Endothelial cell of umbilical vein (primary cell): ENCODE data around the gene PTPN2. TPM values are rescaled to one million over a fixed set of nuclear protein-coding genes. Genes with fewer than 3 reads are reported as not detected.

Experiments used
- BruUV-seq: library from RNA; stranded (reverse); fragments of 400-500 nt; replicated peaks from 2 replicates; lab custom pipeline; 2021; lab: Mats Ljungman, UMichigan
- CTCF ChIA-PET: fragments of 300-600, 350-600 bp; sonication (Branson Sonifier 250); formaldehyde crosslinking; loops from one replicate; lab custom pipeline; 2021; ENCODE audit warnings: antibody characterized with exemption, inconsistent platforms; lab: Charles Lee
- POLR2A ChIA-PET: fragments of 300-600, 350-600 bp; sonication (Branson Sonifier 250); formaldehyde crosslinking; loops from one replicate; lab custom pipeline; 2021; ENCODE audit warnings: antibody characterized with exemption, inconsistent platforms; lab: Charles Lee
- DNase-seq: peaks from one replicate; pipeline ENCODE4 v3.0.0-alpha.2; 2011; ENCODE audit warnings: low read depth, low spot score
- FAIRE-seq: peaks from 2 replicates; lab custom pipeline; 2011; peaks lifted over from hg19 to GRCh38; lab: Jason Lieb, UNC
- H2AFZ ChIP-seq: 2 replicates; pipeline ENCODE4 v1.6.0; 2012; ENCODE audit warnings: low read depth, low read length, control low read depth, inconsistent platforms
- H3K27ac ChIP-seq: 2 replicates; pipeline ENCODE4 v1.5.1; 2011; ENCODE audit warnings: low read depth, mild to moderate bottlenecking, control low read depth, low read length, moderate library complexity; ENCODE audit not compliant: insufficient read depth
- H3K27me3 ChIP-seq, 2 experiments: 2 replicates each; pipeline versions ENCODE4 v1.6.0 to v1.6.1; 2011; ENCODE audit warnings: low read length in 2 of 2, mixed read lengths in 1 of 2; ENCODE audit not compliant: control insufficient read depth in 2 of 2, insufficient read depth in 2 of 2
- H3K36me3 ChIP-seq, 2 experiments: 2 replicates in 1 of 2; 3 replicates in 1 of 2; pipeline ENCODE4 v1.5.1; 2011; ENCODE audit warnings: low read length in 2 of 2, mild to moderate bottlenecking in 1 of 2, moderate library complexity in 1 of 2; ENCODE audit not compliant: control insufficient read depth in 2 of 2, insufficient read depth in 2 of 2; ENCODE audit errors: extremely low read depth in 1 of 2
- H3K4me1 ChIP-seq: 3 replicates; pipeline ENCODE4 v1.5.1; 2011; ENCODE audit warnings: mild to moderate bottlenecking, low read length; ENCODE audit not compliant: control insufficient read depth, insufficient read depth; ENCODE audit errors: extremely low read depth
- H3K4me2 ChIP-seq: 2 replicates; pipeline ENCODE4 v1.6.1; 2011; ENCODE audit warnings: low read length, control low read depth, mixed read lengths; ENCODE audit not compliant: insufficient read depth
- H3K4me3 ChIP-seq, 3 experiments: fragments of 200-600 bp in 1 of 3; sonication (generic), shearing (Covaris generic) in 1 of 3; replicated peaks in 1 of 3; 2 replicates each; pipeline ENCODE4 v1.5.1; 2011 to 2016; ENCODE audit warnings: control low read depth in 3 of 3, low read length in 3 of 3, mild to moderate bottlenecking in 2 of 3, inconsistent platforms in 1 of 3, low read depth in 1 of 3, moderate library complexity in 1 of 3; ENCODE audit not compliant: insufficient read depth in 1 of 3
- H3K79me2 ChIP-seq: 2 replicates; pipeline ENCODE4 v1.6.0; 2012; ENCODE audit warnings: low read length, inconsistent platforms; ENCODE audit not compliant: control insufficient read depth, insufficient read depth
- H3K9ac ChIP-seq: replicated peaks from 2 replicates; pipeline ENCODE3; 2011; ENCODE audit warnings: low read length, control low read depth; ENCODE audit not compliant: insufficient read depth; ENCODE audit errors: extremely low read depth
- H3K9me1 ChIP-seq: replicated peaks from 3 replicates; pipeline ENCODE4 v1.6.0; 2011; ENCODE audit warnings: mild to moderate bottlenecking, low read length; ENCODE audit not compliant: control insufficient read depth, insufficient read depth; ENCODE audit errors: extremely low read depth
- H3K9me3 ChIP-seq: replicated peaks from 2 replicates; pipeline ENCODE4 v1.5.1; 2012; ENCODE audit warnings: low read length, inconsistent platforms; ENCODE audit not compliant: control insufficient read depth, insufficient read depth
- H4K20me1 ChIP-seq: replicated peaks from 2 replicates; pipeline ENCODE3; 2011; ENCODE audit warnings: mild to moderate bottlenecking, low read length; ENCODE audit not compliant: control insufficient read depth, insufficient read depth; ENCODE audit errors: extremely low read depth
- EZH2 ChIP-seq: IDR thresholded peaks from 2 replicates; pipeline ENCODE4 v1.6.1; 2012; ENCODE audit warnings: borderline replicate concordance, low read depth, mild to moderate bottlenecking, moderate library complexity, low read length, inconsistent platforms; ENCODE audit not compliant: severe bottlenecking
- FOS ChIP-seq: IDR thresholded peaks from 2 replicates; pipeline ENCODE4 v1.6.1; 2011; ENCODE audit warnings: mild to moderate bottlenecking, low read length, moderate library complexity, borderline replicate concordance; ENCODE audit not compliant: insufficient read depth
- GATA2 ChIP-seq: IDR thresholded peaks from 2 replicates; pipeline ENCODE4 v1.7.0; 2011; ENCODE audit warnings: low read depth, mild to moderate bottlenecking, moderate library complexity, mixed read lengths, low read length; ENCODE audit not compliant: insufficient read length, insufficient read depth
- JUN ChIP-seq: IDR thresholded peaks from 2 replicates; pipeline ENCODE4 v1.6.1; 2011; ENCODE audit warnings: borderline replicate concordance, low read depth; ENCODE audit not compliant: insufficient read length, insufficient read depth
- MYC ChIP-seq: IDR thresholded peaks from one replicate; pipeline ENCODE4 v1.6.1; 2011; ENCODE audit warnings: mild to moderate bottlenecking, low read depth, low read length
- POLR2A ChIP-seq: IDR thresholded peaks from 2 replicates; pipeline ENCODE4 v1.6.1; 2012; ENCODE audit warnings: low read depth, mild to moderate bottlenecking, control low read depth, low read length
- POLR2AphosphoS5 ChIP-seq: IDR thresholded peaks from 2 replicates; pipeline ENCODE4 v1.6.1; 2012; ENCODE audit warnings: low read depth, mild to moderate bottlenecking, control low read depth, low read length, moderate library complexity; ENCODE audit not compliant: insufficient read depth
- dilution Hi-C: fragments of 300-500 bp; cut with MboI; formaldehyde crosslinking; loops from one replicate; pipeline ENCODE4 v1.15.0; 2019; ENCODE audit warnings: low sequenced_read_pairs; ENCODE audit not compliant: extremely low pct_ligation_motif_present
- intact Hi-C: fragments of 100-400 bp; cut with micrococcal nuclease; formaldehyde crosslinking; loops from one replicate; pipeline ENCODE4 v1.10.0; 2022
- polyA plus RNA-seq, 4 experiments: library from polyadenylated mRNA; depleted of rRNA in 3 of 4; stranded (reverse) in 3 of 4; unstranded in 1 of 4; fragments of >200 nt; gene quantifications; 2 replicates each; pipeline versions ENCODE4 v1.2.1 to v1.2.3, GENCODE V29; 2011 to 2012; ENCODE audit warnings: missing spikeins in 1 of 4
- total RNA-seq: library from RNA; stranded (reverse); gene quantifications from 2 replicates; pipeline ENCODE4 v1.2.3, GENCODE V29; 2021
- TF ChIP-seq, protein P1 (sequence below): IDR thresholded peaks from 2 replicates; pipeline ENCODE4 v1.6.1; 2011; ENCODE audit not compliant: insufficient read depth, insufficient read length
- TF ChIP-seq, protein P2 (sequence below), 2 donors: IDR thresholded peaks; 1 replicate in 1 of 2; 2 replicates in 1 of 2; pipeline ENCODE4 v1.5.1; 2011; ENCODE audit warnings: low read length in 2 of 2, mild to moderate bottlenecking in 2 of 2, moderate library complexity in 2 of 2, control low read depth in 1 of 2, inconsistent platforms in 1 of 2, low read depth in 1 of 2; ENCODE audit not compliant: insufficient read depth in 1 of 2; ENCODE audit errors: extremely low read depth in 1 of 2

The PTPN2 gene
- total and polyA plus RNA-seq, 2 donors (not counting 3 experiments of a cell fraction or from before 2014, with no cell fraction given), result 8.2 to 20.9 TPM

DNA sequence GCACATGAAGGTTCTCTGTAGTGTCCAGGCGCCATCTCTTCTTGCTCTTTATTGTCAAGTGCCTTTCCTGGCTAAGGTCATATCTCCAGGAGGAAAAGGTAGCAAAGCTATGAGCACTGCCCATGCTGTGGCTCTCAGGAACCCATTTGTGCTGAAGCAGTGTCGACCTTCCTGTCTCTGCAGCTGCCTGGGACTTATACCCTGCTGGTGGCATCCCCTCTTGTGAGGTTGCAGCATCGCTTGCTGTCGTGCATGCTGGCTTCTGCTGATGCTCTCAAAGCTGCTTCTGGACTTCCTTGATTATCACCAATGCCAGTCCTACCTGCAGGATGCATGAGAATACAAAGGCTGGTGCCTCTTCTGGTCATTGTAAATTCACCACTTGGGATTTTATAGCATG lies 22.1 kb upstream of the PTPN2 start:
- Histone ChIP-seq H3K4me3 (no peak overlapping the region), H3K9me1 (no peaks in the 10 kb centered on the region), H3K27me3 (peaks cover 21 to 29% of the 10 kb centered on the region in 2 experiments), H3K4me2 (no peak overlapping the region), H4K20me1 (no peaks in the 10 kb centered on the region), H3K27ac (no peak overlapping the region), H3K9me3 (no peaks in the 10 kb centered on the region), H3K4me1 (peaks cover 10% of the 10 kb centered on the region), H3K36me3 (no peaks in the 10 kb centered on the region), H3K9ac (no peak overlapping the region), H2AFZ (no peak overlapping the region), H3K79me2 (no peaks in the 10 kb centered on the region)
- CTCF ChIA-PET, result interaction anchor here (2.5 kb wide), 1 partner anchor 11 kb away, joined by 9 read pairs; no protein-coding TSS in a partner anchor
- no TSS peak for BruUV-seq
- TF ChIP-seq, protein P1, sequence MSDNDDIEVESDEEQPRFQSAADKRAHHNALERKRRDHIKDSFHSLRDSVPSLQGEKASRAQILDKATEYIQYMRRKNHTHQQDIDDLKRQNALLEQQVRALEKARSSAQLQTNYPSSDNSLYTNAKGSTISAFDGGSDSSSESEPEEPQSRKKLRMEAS, result no peak
- TF ChIP-seq MYC (no peak), JUN (no peak), EZH2 (no peak), POLR2A (no peak)
- intact Hi-C loops (no loop called here), dilution Hi-C loops (no loop called here)
- POLR2A ChIA-PET, result no interaction called here
- DNase-seq (no peak), FAIRE-seq (no peak)

DNA sequence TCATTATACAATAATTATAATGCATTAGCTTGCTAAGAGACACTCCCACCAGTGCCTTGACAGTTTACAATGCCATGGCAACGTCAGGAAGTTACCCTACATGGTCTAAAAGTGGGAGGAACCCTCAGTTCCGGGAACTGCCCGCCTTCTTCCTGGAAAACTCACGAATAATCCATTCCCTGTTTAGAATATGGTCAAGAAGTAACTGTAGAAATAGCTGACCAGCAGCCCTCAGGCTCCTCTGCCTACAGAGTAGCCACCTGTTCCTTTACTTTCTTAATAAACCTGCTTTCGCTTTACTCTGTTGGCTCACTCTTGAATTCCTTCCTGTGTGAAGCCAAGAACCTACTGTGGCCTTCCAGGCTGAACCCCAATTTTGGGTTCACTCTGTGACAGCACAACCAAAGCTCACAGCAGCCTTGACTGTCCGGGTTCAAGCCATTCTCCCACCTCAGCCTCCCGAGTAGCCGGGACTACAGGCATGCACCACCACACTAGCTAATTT lies 20.0 kb upstream of the PTPN2 start:
- Histone ChIP-seq H3K27me3 (peaks cover 21 to 22% of the 10 kb centered on the region in 2 experiments), H3K4me1 (peaks cover 10% of the 10 kb centered on the region), H3K27ac (no peak overlapping the region), H3K36me3 (no peaks in the 10 kb centered on the region), H3K9ac (no peak overlapping the region), H4K20me1 (no peaks in the 10 kb centered on the region), H3K79me2 (no peaks in the 10 kb centered on the region), H3K9me3 (no peaks in the 10 kb centered on the region), H3K9me1 (no peaks in the 10 kb centered on the region), H3K4me2 (no peak overlapping the region), H2AFZ (no peak overlapping the region), H3K4me3 (no peak overlapping the region)
- ChIA-PET CTCF (interaction anchor here (0.8 to 2.5 kb wide), 4 partner anchors 9 to 160 kb away, joined by 3 to 9 read pairs (median 6); no protein-coding TSS in a partner anchor), POLR2A (interaction anchor here (0.6 kb wide), 1 partner anchor 495 kb away, joined by 3 read pairs; no protein-coding TSS in a partner anchor)
- DNase-seq (no peak), FAIRE-seq (no peak)
- dilution Hi-C loops, result no loop called here
- BruUV-seq, result no TSS peak
- intact Hi-C loops, result no loop called here
- TF ChIP-seq FOS (no peak), JUN (no peak), POLR2AphosphoS5 (no peak), EZH2 (no peak), GATA2 (no peak), MYC (no peak), POLR2A (no peak)
- TF ChIP-seq, protein P1, result no peak
- TF ChIP-seq, protein P2, sequence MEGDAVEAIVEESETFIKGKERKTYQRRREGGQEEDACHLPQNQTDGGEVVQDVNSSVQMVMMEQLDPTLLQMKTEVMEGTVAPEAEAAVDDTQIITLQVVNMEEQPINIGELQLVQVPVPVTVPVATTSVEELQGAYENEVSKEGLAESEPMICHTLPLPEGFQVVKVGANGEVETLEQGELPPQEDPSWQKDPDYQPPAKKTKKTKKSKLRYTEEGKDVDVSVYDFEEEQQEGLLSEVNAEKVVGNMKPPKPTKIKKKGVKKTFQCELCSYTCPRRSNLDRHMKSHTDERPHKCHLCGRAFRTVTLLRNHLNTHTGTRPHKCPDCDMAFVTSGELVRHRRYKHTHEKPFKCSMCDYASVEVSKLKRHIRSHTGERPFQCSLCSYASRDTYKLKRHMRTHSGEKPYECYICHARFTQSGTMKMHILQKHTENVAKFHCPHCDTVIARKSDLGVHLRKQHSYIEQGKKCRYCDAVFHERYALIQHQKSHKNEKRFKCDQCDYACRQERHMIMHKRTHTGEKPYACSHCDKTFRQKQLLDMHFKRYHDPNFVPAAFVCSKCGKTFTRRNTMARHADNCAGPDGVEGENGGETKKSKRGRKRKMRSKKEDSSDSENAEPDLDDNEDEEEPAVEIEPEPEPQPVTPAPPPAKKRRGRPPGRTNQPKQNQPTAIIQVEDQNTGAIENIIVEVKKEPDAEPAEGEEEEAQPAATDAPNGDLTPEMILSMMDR (IDR thresholded peaks at IDR 0.05; ENCODE audit: extremely low read depth in 1 of 2, insufficient read depth in 1 of 2, low read depth in 1 of 2, low read length in 2 of 2), result no peak
